IMR-90 (cell line): ENCODE data around the gene CTNS. TPM values are rescaled to one million over a fixed set of nuclear protein-coding genes. Genes with fewer than 3 reads are reported as not detected.

ENCODE experiments used
- ATAC-seq: fragments of 200-7000 bp; cut with Tn5 transposase; 2 replicates; pipeline ENCODE4 v1.9.1; 2020; ENCODE audit warnings: low read depth, mild to moderate bottlenecking, moderate library complexity
- BruUV-seq: library from RNA; stranded (reverse); fragments of 400-500 nt; replicated peaks from 2 replicates; lab custom pipeline; 2021; lab: Mats Ljungman, UMichigan
- CTCF ChIA-PET: fragments of 300-600 bp; formaldehyde crosslinking; extraction: SDS; loops from one replicate; lab custom pipeline; 2021; ENCODE audit warnings: antibody characterized with exemption; lab: Yijun Ruan, JAX
- POLR2A ChIA-PET: fragments of 300-600 bp; sonication (Branson Sonifier 250); formaldehyde crosslinking; loops from one replicate; lab custom pipeline; 2022; ENCODE audit warnings: antibody characterized with exemption; ENCODE audit not compliant: unreplicated experiment; lab: Charles Lee
- DNase-seq: peaks from one replicate; pipeline ENCODE4 v3.0.0; 2013
- H2AFZ ChIP-seq: replicated peaks from 2 replicates; pipeline ENCODE3; 2013; ENCODE audit warnings: low read length, mild to moderate bottlenecking; ENCODE audit not compliant: poor library complexity
- H2AK5ac ChIP-seq: 2 replicates; pipeline ENCODE4 v1.6.1; 2013; ENCODE audit warnings: low read depth, low read length, inconsistent platforms
- H2AK9ac ChIP-seq: replicated peaks from 2 replicates; pipeline ENCODE3; 2013; ENCODE audit warnings: mild to moderate bottlenecking, low read depth, low read length, moderate library complexity; ENCODE audit not compliant: poor library complexity
- H2BK120ac ChIP-seq: 2 replicates; pipeline ENCODE4 v1.6.1; 2013; ENCODE audit warnings: low read depth, low read length, inconsistent platforms
- H2BK15ac ChIP-seq: 3 replicates; pipeline ENCODE4 v1.6.1; 2013; ENCODE audit warnings: low read depth, low read length, inconsistent platforms
- H2BK20ac ChIP-seq: 2 replicates; pipeline ENCODE4 v1.6.1; 2013; ENCODE audit warnings: low read depth, mild to moderate bottlenecking, inconsistent platforms, low read length, moderate library complexity
- H2BK5ac ChIP-seq: 2 replicates; pipeline ENCODE4 v1.6.1; 2013; ENCODE audit warnings: mild to moderate bottlenecking, low read depth, low read length, inconsistent platforms; ENCODE audit not compliant: poor library complexity, severe bottlenecking
- H3K14ac ChIP-seq: replicated peaks from 2 replicates; pipeline ENCODE4 v1.6.1; 2013; ENCODE audit warnings: low read depth, low read length, inconsistent platforms
- H3K18ac ChIP-seq: 2 replicates; pipeline ENCODE4 v1.6.1; 2013; ENCODE audit warnings: low read depth, low read length, control low read depth
- H3K23ac ChIP-seq: 2 replicates; pipeline ENCODE4 v1.6.1; 2013; ENCODE audit warnings: low read depth, low read length, inconsistent platforms
- H3K27ac ChIP-seq: 2 replicates; pipeline ENCODE4 v1.5.1; 2013; ENCODE audit warnings: mild to moderate bottlenecking, control low read depth, low read length; ENCODE audit not compliant: insufficient read depth
- H3K27me3 ChIP-seq: 2 replicates; pipeline ENCODE4 v1.6.1; 2013; ENCODE audit warnings: low read length; ENCODE audit not compliant: control insufficient read depth, insufficient read depth
- H3K36me3 ChIP-seq: 2 replicates; pipeline ENCODE4 v1.6.1; 2013; ENCODE audit warnings: low read length, mixed read lengths; ENCODE audit not compliant: control insufficient read depth, insufficient read depth
- H3K4ac ChIP-seq: 2 replicates; pipeline ENCODE4 v1.6.1; 2013; ENCODE audit warnings: low read depth, low read length, inconsistent platforms
- H3K4me1 ChIP-seq: 2 replicates; pipeline ENCODE4 v1.6.1; 2013; ENCODE audit warnings: low read length, mixed read lengths; ENCODE audit not compliant: control insufficient read depth, insufficient read depth
- H3K4me2 ChIP-seq: 2 replicates; pipeline ENCODE4 v1.6.1; 2013; ENCODE audit warnings: low read depth, mild to moderate bottlenecking, control low read depth, low read length, moderate library complexity
- H3K4me3 ChIP-seq: 2 replicates; pipeline ENCODE4 v1.5.1; 2013; ENCODE audit warnings: low read depth, mild to moderate bottlenecking, control low read depth, low read length, moderate library complexity; ENCODE audit not compliant: insufficient read depth
- H3K56ac ChIP-seq: 2 replicates; pipeline ENCODE4 v1.6.1; 2013; ENCODE audit warnings: low read length, inconsistent platforms; ENCODE audit not compliant: insufficient read depth; ENCODE audit errors: extremely low read depth
- H3K79me1 ChIP-seq, 2 experiments: 2 replicates each; pipeline ENCODE4 v1.6.1; 2013; ENCODE audit warnings: low read length in 2 of 2, inconsistent platforms in 1 of 2, low read depth in 1 of 2
- H3K9ac ChIP-seq: 2 replicates; pipeline ENCODE4 v1.6.1; 2013; ENCODE audit warnings: low read depth, low read length, control low read depth
- H3K9me1 ChIP-seq: 2 replicates; pipeline ENCODE4 v1.6.1; 2013; ENCODE audit warnings: low read length, inconsistent platforms; ENCODE audit not compliant: insufficient read depth
- H3K9me3 ChIP-seq: 2 replicates; pipeline ENCODE4 v1.6.1; 2013; ENCODE audit warnings: low read length; ENCODE audit not compliant: control insufficient read depth, insufficient read depth
- H4K20me1 ChIP-seq: 2 replicates; pipeline ENCODE4 v1.6.1; 2013; ENCODE audit warnings: low read length, inconsistent platforms; ENCODE audit not compliant: insufficient read depth
- H4K5ac ChIP-seq: 2 replicates; pipeline ENCODE4 v1.6.1; 2013; ENCODE audit warnings: mild to moderate bottlenecking, low read depth, low read length, control low read depth
- H4K8ac ChIP-seq, 2 experiments: 2 replicates each; pipeline ENCODE4 v1.6.1; 2013; ENCODE audit warnings: low read depth in 2 of 2, low read length in 2 of 2, control low read depth in 1 of 2, inconsistent platforms in 1 of 2
- H4K91ac ChIP-seq: 2 replicates; pipeline ENCODE4 v1.6.1; 2013; ENCODE audit warnings: low read depth, low read length, inconsistent platforms; ENCODE audit not compliant: insufficient read depth
- BHLHE40 ChIP-seq: fragments of 150-350 bp; IDR thresholded peaks from 2 replicates; pipeline ENCODE4 v1.6.1; 2016; ENCODE audit warnings: mild to moderate bottlenecking, low read depth, low read length
- CEBPB ChIP-seq: IDR thresholded peaks from 2 replicates; pipeline ENCODE4 v1.6.1; 2012; ENCODE audit warnings: low read depth, low read length, improper control_type of control experiment
- CHD1 ChIP-seq: IDR thresholded peaks from 2 replicates; pipeline ENCODE4 v1.6.1; 2012; ENCODE audit warnings: low read depth, low read length, improper control_type of control experiment
- CTCF ChIP-seq: conservative IDR thresholded peaks from 2 replicates; pipeline ENCODE4 v1.5.1; 2012; ENCODE audit warnings: mild to moderate bottlenecking, low read depth, low read length, improper control_type of control experiment
- ELK1 ChIP-seq: fragments of 150-350 bp; IDR thresholded peaks from 2 replicates; pipeline ENCODE4 v1.6.1; 2016; ENCODE audit warnings: low read depth, mild to moderate bottlenecking, low read length, moderate library complexity, borderline replicate concordance
- FOS ChIP-seq: fragments of 150-350 bp; IDR thresholded peaks from 2 replicates; pipeline ENCODE4 v1.6.1; 2016; ENCODE audit warnings: low read depth, low read length
- MAFK ChIP-seq: IDR thresholded peaks from 2 replicates; pipeline ENCODE4 v1.6.1; 2012; ENCODE audit warnings: low read depth, low read length, improper control_type of control experiment
- MAZ ChIP-seq: IDR thresholded peaks from 2 replicates; pipeline ENCODE4 v1.6.1; 2012; ENCODE audit warnings: low read depth, mild to moderate bottlenecking, low read length, improper control_type of control experiment, moderate library complexity, borderline replicate concordance
- MXI1 ChIP-seq: IDR thresholded peaks from 2 replicates; pipeline ENCODE4 v1.6.1; 2012; ENCODE audit warnings: low read depth, mild to moderate bottlenecking, low read length, moderate library complexity, borderline replicate concordance
- NFE2L2 ChIP-seq: fragments of 150-350 bp; IDR thresholded peaks from 2 replicates; pipeline ENCODE4 v1.6.1; 2016; ENCODE audit warnings: low read depth, mild to moderate bottlenecking, low read length
- POLR2A ChIP-seq: IDR thresholded peaks from 2 replicates; pipeline ENCODE4 v1.6.1; 2012; ENCODE audit warnings: mild to moderate bottlenecking, low read depth, low read length
- RAD21 ChIP-seq: IDR thresholded peaks from 2 replicates; pipeline ENCODE4 v1.6.1; 2012; ENCODE audit warnings: low read length, improper control_type of control experiment
- RCOR1 ChIP-seq: IDR thresholded peaks from 2 replicates; pipeline ENCODE4 v1.6.1; 2012; ENCODE audit warnings: mild to moderate bottlenecking, low read length, improper control_type of control experiment; ENCODE audit not compliant: insufficient replicate concordance
- RFX5 ChIP-seq: IDR thresholded peaks from 2 replicates; pipeline ENCODE4 v1.8.0; 2012; ENCODE audit warnings: low read depth, mild to moderate bottlenecking, low read length, moderate library complexity
- SMC3 ChIP-seq: fragments of 150-350 bp; IDR thresholded peaks from 2 replicates; pipeline ENCODE4 v1.6.1; 2016; ENCODE audit warnings: low read depth, mild to moderate bottlenecking, antibody characterized with exemption, low read length, moderate library complexity
- USF2 ChIP-seq: fragments of 150-350 bp; IDR thresholded peaks from 2 replicates; pipeline ENCODE4 v1.6.1; 2017; ENCODE audit warnings: mild to moderate bottlenecking, antibody characterized with exemption, low read length, low read depth
- WGBS, 2 experiments: methylation state at CpG; one replicate each; pipeline versions ENCODE4 v1.1.5 to v1.1.7; 2013; ENCODE audit warnings: missing lambda C conversion rate in 2 of 2; ENCODE audit not compliant: insufficient read length in 1 of 2; ENCODE audit errors: extremely low coverage in 2 of 2; 5-methylcytosine and 5-hydroxymethylcytosine counted together
- dilution Hi-C: fragments of 300-500 bp; cut with HindIII; formaldehyde crosslinking; loops from one replicate; pipeline ENCODE4 v1.14.3; 2018; ENCODE audit warnings: low sequenced_read_pairs; ENCODE audit not compliant: unreplicated experiment
- in situ Hi-C: fragments of 300-500 bp; cut with MboI; formaldehyde crosslinking; loops from 3 replicates; pipeline ENCODE4 v1.14.3; 2019; ENCODE audit warnings: low sequenced_read_pairs, inconsistent platforms, mixed read lengths
- intact Hi-C: fragments of 100-400 bp; cut with micrococcal nuclease; formaldehyde crosslinking; loops from 2 replicates; pipeline ENCODE4 v1.10.0; 2022
- polyA plus RNA-seq, 3 experiments: library from polyadenylated mRNA; depleted of rRNA; stranded (reverse); fragments of >200 nt; gene quantifications; 2 replicates each; pipeline ENCODE4 v1.2.3, GENCODE V29; 2012; ENCODE audit warnings: low replicate concordance in 1 of 3
- total RNA-seq: library from RNA; depleted of rRNA; stranded (reverse); fragments of >200 nt; gene quantifications from 2 replicates; pipeline ENCODE4 v1.2.3, GENCODE V29; 2012

The CTNS gene
- total and polyA plus RNA-seq, 2 of the 4 experiments (the other 2 are of a cell fraction), result 4.7 to 5.3 TPM

- in situ Hi-C loops (no loop called here), intact Hi-C loops (no loop called here), dilution Hi-C loops (no loop called here)
- Histone ChIP-seq H3K14ac (no peak overlapping the region), H3K36me3 (no peaks in the 10 kb centered on the region), H2AK5ac (no peak overlapping the region), H3K9me3 (no peaks in the 10 kb centered on the region), H2AK9ac (no peak overlapping the region), H4K20me1 (peaks cover 18% of the 10 kb centered on the region), H2BK5ac (no peak overlapping the region), H3K4me1 (no peaks in the 10 kb centered on the region), H3K27me3 (no peaks in the 10 kb centered on the region), H3K18ac (no peak overlapping the region), H3K4me3 (no peak overlapping the region), H2BK120ac (no peak overlapping the region), H2BK15ac (no peak overlapping the region), H3K9me1 (peaks cover 12% of the 10 kb centered on the region), H3K4me2 (no peak overlapping the region), H2AFZ (no peak overlapping the region), H4K8ac (no peak overlapping the region), H4K91ac (no peak overlapping the region), H3K27ac (no peak overlapping the region), H2BK20ac (no peak overlapping the region), H3K4ac (no peak overlapping the region), H3K79me1 (peaks cover 6 to 31% of the 10 kb centered on the region in 2 experiments; a peak in 2 of 4 replicates), H3K56ac (no peak overlapping the region), H3K9ac (no peak overlapping the region), H3K23ac (no peak overlapping the region), H4K5ac (no peak overlapping the region)
- POLR2A ChIA-PET, result no interaction called here
- no TSS peak for BruUV-seq
- DNase-seq (no peak), ATAC-seq (no peak)
- no CpG with 5 or more reads among the region's 4 CpGs for WGBS, 2 experiments
- no peak for TF ChIP-seq RCOR1
- TF ChIP-seq RAD21, result no peak
- no peak for TF ChIP-seq USF2
- no peak for TF ChIP-seq CHD1
- no peak for TF ChIP-seq NFE2L2
- no peak for TF ChIP-seq SMC3
- no peak for TF ChIP-seq ELK1
- TF ChIP-seq MAZ, result no peak
- TF ChIP-seq FOS, result no peak
- no peak for TF ChIP-seq POLR2A
- no peak for TF ChIP-seq BHLHE40
- no peak for TF ChIP-seq RFX5
- no peak for TF ChIP-seq MAFK
- no peak for TF ChIP-seq CTCF
- no peak for TF ChIP-seq CEBPB
- TF ChIP-seq MXI1, result no peak
- CTCF ChIA-PET, result interaction anchor here (0.7 kb wide), 1 partner anchor 10 kb away, joined by 3 read pairs; no protein-coding TSS in a partner anchor
Measured at GRCh38 chr17:3672571-3672970, 36.0 kb downstream of the CTNS start.
